ENCODE data around the gene OLA1. TPM values are rescaled to one million over a fixed set of nuclear protein-coding genes. Genes with fewer than 3 reads are reported as not detected.

OLA1 gene
- total and polyA plus RNA-seq, 2 of the 13 experiments (the other 11 are each of a cell fraction or from before 2014, with no cell fraction given): 153 to 241 TPM

- peak; percentile 58 for TF ChIP-seq ZBED4 (CRISPR knock-in tag; IDR thresholded peaks at IDR 0.05; ENCODE audit: borderline replicate concordance)
- peak; percentile 87 for TF ChIP-seq SAP130 (CRISPR knock-in tag; IDR thresholded peaks at IDR 0.05; ENCODE audit: low read depth)
- TF ChIP-seq ZNF512 (CRISPR knock-in tag; IDR thresholded peaks at IDR 0.05): no peak
- no peak; the same call in 1 of the 2 replicates for TF ChIP-seq AKAP8 (CRISPR knock-in tag; IDR thresholded peaks at IDR 0.05)
- no peak for TF ChIP-seq SIX4 (CRISPR knock-in tag; IDR thresholded peaks at IDR 0.05)
- peak; percentile 89 for TF ChIP-seq YEATS2 (CRISPR knock-in tag; IDR thresholded peaks at IDR 0.05; ENCODE audit: borderline replicate concordance)
- no peak for TF ChIP-seq SRSF4 (IDR thresholded peaks at IDR 0.05; ENCODE audit: low read depth, low read length, poor library complexity, severe bottlenecking)
- no peak for TF ChIP-seq TCF7L2 (IDR thresholded peaks at IDR 0.05; ENCODE audit: low read depth, low read length)
- TF ChIP-seq SNAPC4 (CRISPR knock-in tag; IDR thresholded peaks at IDR 0.05): no peak
- no peak for TF ChIP-seq TRIM24 (CRISPR knock-in tag; IDR thresholded peaks at IDR 0.05)
- TF ChIP-seq CENPBD1 (CRISPR knock-in tag; IDR thresholded peaks at IDR 0.05; ENCODE audit: borderline replicate concordance, low read depth): peak; percentile 60; the same call in 1 of the 2 replicates
- no peak; the same call in none of the 2 replicates for TF ChIP-seq ZNF619 (CRISPR knock-in tag; IDR thresholded peaks at IDR 0.05)
- peak; percentile 35; the same call in 1 of the 2 replicates for TF ChIP-seq ZNF160 (CRISPR knock-in tag; IDR thresholded peaks at IDR 0.05)
- no peak; the same call in 1 of the 2 replicates for TF ChIP-seq FOXK1 (CRISPR knock-in tag; IDR thresholded peaks at IDR 0.05; ENCODE audit: borderline replicate concordance, low read depth)
- TF ChIP-seq HDAC6 (IDR thresholded peaks at IDR 0.05; ENCODE audit: low read depth, low read length): no peak
Measured at GRCh38 chr2:174248187-174248997, at the start of gene OLA1 (continued).

Data from HepG2 (cell line).